ENCODE measurements around the gene TNIK.

Gene TNIK

DNA sequence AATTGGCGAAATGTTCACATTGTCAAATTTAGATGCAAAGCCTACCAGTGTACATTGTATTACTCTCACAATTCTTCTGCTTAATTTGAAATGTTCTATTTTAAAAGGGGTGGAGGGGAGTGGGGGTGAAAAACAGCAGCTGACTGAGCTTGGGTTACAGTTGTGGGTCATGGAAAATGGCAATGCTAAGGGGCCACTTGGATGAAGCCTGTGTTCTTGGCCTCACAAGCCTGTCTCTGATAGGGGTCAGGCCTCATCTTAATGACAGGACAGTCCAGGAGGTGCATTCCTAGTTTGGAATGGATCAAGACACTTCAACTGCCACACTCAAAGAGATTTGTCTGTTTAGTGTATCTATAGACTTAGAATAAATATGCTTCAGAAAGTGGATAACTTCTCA, 158.2 kb downstream of the TNIK start:
- no peak for DNase-seq (ENCODE audit: extremely low read depth, low read depth)
- TF ChIP-seq, protein P1, sequence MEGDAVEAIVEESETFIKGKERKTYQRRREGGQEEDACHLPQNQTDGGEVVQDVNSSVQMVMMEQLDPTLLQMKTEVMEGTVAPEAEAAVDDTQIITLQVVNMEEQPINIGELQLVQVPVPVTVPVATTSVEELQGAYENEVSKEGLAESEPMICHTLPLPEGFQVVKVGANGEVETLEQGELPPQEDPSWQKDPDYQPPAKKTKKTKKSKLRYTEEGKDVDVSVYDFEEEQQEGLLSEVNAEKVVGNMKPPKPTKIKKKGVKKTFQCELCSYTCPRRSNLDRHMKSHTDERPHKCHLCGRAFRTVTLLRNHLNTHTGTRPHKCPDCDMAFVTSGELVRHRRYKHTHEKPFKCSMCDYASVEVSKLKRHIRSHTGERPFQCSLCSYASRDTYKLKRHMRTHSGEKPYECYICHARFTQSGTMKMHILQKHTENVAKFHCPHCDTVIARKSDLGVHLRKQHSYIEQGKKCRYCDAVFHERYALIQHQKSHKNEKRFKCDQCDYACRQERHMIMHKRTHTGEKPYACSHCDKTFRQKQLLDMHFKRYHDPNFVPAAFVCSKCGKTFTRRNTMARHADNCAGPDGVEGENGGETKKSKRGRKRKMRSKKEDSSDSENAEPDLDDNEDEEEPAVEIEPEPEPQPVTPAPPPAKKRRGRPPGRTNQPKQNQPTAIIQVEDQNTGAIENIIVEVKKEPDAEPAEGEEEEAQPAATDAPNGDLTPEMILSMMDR (IDR thresholded peaks at IDR 0.05; ENCODE audit: low read depth, low read length): no peak

DNA sequence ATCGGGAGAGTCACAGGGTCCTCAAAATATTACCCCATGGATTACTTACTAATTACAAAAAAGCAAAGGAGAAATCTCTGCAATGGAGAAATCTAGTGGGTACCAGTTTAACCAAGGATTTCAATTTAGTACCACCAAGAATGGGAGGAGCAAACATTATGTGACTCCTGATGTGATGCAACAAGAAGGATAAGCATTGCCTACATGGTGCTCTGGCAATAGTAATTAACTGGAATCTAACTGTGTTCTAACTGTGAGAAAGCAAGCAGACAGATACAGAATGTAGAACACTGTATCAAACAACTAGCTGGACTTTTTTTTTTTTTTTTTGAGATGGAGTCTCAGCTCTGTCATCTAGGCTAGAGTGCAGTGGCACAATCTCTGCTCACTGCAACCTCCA, 159.2 kb downstream of the TNIK start:
- DNase-seq (ENCODE audit: extremely low read depth, low read depth): no peak
- TF ChIP-seq, protein P1 (IDR thresholded peaks at IDR 0.05; ENCODE audit: low read depth, low read length): no peak

- TF ChIP-seq, protein P1 (IDR thresholded peaks at IDR 0.05; ENCODE audit: low read depth, low read length): no peak
- DNase-seq (ENCODE audit: extremely low read depth, low read depth): no peak
Measured at GRCh38 chr3:171297951-171298350, 162.3 kb downstream of the TNIK start.

GRCh38 chr3:171297207-171297606, 163.0 kb downstream of the TNIK start:
- DNase-seq (ENCODE audit: extremely low read depth, low read depth): no peak
- TF ChIP-seq, protein P1 (IDR thresholded peaks at IDR 0.05; ENCODE audit: low read depth, low read length): no peak

DNA sequence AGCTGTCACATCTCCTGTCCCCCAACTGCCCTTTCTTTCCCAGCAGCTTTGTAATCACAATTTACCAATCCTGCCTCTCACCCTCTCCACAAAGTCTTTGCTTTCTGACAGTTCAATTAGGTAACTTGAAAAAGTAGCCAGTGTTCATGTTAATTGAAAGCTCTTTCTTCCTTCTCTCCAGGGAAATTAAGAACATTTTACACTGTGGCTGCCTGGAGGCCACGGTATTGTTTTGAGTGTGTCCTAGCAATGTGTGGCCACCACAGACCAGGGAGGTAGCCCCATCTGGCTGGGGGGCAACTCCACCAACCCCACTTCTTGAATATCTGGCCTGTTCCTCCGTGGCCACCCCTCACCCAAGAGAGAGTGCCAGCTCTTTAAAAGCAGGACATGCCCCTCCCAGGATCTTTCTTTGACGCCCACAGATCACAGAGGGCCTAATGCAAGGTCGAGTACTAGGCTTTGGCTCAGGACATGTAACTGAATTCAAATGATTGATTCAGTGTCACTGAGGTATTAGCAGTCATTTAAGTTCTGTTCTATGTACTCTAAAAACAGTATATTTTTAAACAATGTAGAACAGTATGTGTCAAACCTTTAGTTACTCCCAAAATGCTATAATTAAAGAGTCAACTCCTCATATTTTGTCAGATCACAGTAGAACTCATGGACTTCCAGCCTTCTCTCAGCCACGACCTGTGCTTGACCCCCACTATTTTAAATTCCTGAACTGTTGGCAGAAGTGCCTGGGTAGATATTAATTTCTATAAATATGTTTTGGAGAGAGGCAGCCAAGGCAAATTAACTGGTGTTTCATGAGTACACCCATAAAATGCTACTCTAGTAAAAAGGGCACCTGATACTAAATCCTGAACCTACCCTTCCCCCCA, 164.5 kb downstream of the TNIK start:
- TF ChIP-seq, protein P1 (IDR thresholded peaks at IDR 0.05; ENCODE audit: low read depth, low read length): no peak
- DNase-seq (ENCODE audit: extremely low read depth, low read depth): no peak

GRCh38 chr3:171293142-171293782, 166.9 kb downstream of the TNIK start:
- TF ChIP-seq, protein P1 (IDR thresholded peaks at IDR 0.05; ENCODE audit: low read depth, low read length): no peak
- DNase-seq (ENCODE audit: extremely low read depth, low read depth): no peak

DNA sequence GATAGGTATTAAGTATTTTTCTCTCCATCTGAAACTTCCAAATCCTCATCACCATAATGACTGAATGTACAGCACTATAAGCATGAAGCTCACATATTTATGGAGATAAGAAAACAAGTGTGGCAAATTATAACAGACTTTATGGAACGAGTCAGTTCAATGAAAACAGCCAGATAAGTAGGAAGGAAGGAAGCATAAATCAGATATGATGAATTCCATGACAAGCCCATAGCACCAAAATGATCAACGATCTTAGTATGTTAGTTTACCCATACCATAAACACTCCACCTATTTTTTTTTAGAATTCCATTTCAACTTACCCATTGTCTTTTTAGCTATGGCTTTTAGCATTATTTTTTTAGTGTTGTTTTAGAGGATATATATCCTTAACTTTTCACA, 169.5 kb downstream of the TNIK start:
- TF ChIP-seq, protein P1 (IDR thresholded peaks at IDR 0.05; ENCODE audit: low read depth, low read length): no peak
- DNase-seq (ENCODE audit: extremely low read depth, low read depth): no peak

Data from AG09319 (cell line).